GM21737 (cell line): ENCODE data around the gene PIAS1.
"Not testable (repeated sequence)": the region's sequence is repeated elsewhere in the genome, so short reads cannot be mapped to it uniquely, and the experiment has no call there.

ENCODE experiments used
- ATAC-seq: cut with Tn5 transposase; IDR thresholded peaks from one replicate; pipeline ENCODE4 v1.9.1; 2021; ENCODE audit warnings: mild to moderate bottlenecking, moderate library complexity; ENCODE audit not compliant: unreplicated experiment

The PIAS1 gene

DNA sequence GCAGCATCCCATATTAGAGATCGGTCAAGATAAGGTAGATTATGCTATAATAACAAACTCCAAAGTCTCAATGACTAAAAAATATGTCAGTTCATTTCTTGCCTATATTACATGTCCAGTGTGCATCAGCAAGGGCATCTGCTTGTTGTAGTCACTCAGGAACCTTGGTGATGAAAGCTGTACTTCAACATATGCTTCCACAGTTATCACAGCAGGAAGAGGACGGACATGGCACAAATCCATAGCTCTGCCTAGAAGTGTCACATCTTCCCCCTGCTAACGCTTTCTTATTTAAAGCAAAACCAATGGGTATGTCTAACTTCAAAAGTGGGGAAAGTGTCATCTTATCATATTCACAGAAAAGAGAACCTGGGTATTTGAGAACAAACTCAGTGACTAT, 20.0 kb upstream of the PIAS1 start:
- no peak for ATAC-seq

DNA sequence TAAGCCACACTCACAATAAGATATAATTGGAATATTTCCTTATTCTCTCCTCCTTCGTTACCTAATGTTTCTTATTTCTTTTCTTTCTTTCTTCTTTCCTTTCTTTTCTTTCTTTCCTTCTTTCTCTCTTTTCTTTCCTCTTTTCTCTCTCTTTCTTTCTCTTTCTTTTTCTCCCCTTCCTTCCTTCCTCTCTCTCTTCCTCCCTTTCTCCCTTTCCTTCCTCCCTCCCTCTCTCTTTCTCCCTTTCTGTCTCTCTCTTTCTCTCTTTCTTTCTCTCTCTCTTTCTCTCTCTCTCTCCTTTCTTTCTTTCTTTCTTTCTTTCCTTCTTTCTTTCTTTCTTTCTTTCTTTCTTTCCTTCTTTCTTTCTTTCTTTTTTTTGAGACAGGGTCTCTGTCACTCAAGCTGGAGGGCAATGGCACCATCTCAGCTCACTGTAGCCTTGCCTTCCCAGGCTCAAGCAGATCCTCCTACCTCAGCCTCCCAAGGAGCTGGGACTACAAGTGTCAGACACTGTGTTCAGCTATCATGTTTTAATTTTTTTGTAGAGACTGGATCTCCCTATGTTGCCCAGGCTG, 19.3 kb upstream of the PIAS1 start:
- ATAC-seq = no peak

- ATAC-seq = no peak
These were observed 15.9 kb upstream of the PIAS1 start for GRCh38 chr15:68038246-68038645.

DNA sequence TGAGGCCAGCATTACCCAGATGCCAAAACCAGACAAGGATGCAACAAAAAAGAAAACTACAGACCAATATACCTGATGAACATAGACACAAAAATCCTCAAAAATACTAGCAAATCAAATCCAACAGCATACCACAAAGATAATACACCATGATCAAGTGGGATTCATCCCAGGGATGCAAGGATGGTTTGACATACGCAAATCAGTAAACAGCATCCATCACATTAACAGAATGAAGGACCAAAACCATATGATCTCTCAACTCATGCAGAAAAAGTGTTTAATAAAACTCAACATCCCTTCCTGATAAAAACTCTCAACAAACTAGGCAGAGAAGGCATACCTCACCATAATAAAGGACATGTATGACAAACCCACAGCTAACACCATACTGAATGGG, 14.0 kb upstream of the PIAS1 start:
- ATAC-seq = no peak

DNA sequence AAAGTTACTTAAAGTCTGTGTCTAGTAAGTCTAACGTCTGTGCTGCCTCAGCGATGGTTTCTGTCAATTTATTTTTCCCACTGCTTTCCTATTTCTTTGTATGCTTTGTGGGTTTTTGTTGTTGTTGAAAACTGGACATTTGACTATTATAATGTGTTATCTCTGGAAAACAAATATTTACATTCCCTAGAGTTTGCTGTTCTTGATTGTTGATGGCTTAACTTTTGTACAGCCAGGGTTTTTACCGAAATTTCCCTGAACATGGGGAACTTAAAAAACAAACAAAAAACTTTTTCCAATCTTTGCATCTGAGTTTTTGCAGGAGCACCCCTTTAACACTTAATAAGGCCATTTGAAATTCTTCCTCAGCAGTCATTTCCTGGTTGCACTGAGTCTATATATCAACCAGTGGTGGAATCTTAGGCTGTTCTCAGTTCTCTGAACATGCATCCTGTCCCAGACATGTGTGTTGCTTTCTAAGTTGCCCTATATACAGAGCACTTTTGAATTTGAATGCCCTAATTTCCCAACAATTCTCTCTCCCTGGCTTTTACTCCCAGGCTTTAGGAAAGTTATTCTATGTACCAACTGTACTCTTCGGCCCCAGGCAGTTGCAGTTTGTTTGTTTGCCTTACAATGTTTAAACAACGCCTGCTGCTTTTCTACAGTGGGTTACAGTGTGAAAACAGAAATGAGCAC, 11.8 kb upstream of the PIAS1 start:
- no peak for ATAC-seq

GRCh38 chr15:68042855-68043222, 11.3 kb upstream of the PIAS1 start:
- ATAC-seq = no peak

DNA sequence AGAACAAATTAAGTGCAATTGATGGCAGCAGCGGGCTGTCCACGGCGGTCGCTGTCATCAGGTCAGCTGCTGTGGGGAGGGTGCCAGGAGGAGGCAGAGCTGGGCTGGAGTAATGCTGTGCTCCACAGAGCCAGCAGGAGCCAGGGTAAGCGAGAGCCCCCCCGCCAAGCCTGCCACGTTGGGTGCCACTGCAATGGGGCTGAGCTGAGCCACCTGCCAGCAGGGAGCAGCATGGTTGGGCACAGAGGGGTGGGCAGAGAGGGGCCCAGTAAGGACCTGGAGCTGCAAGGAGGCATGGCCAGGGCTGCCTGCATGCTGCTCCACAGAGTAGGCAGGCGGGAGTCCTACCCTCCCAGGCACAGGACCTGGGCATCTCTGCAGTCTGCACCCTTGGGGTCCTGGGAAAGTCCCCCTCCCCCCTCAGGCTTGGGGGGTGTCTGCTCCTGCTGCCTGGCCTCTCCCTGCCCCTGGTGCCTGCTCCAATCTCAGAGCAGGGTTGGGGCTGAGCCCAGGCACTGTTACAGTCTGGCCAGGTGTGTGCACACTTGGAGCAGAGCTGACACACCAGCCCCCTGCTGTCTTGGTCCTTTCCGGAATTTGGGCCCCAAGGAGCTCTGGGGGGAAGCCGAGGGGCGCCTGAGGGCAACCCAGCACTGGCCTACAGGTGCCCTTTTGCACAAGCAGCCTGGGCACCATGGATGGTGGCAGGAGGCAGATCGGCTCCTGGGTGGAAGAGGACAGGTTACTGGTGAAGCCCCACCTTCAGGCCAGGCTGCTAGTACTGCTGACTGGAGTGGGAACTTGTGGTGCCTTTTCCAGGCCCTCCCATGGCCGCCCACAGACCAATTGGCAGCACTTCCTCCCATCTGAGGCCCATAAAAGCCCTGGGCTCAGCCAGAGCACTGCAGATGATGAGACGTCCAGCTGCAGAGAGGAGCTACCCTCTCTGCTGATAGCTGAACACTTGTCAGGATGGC, 8.5 kb upstream of the PIAS1 start:
- no peak for ATAC-seq

DNA sequence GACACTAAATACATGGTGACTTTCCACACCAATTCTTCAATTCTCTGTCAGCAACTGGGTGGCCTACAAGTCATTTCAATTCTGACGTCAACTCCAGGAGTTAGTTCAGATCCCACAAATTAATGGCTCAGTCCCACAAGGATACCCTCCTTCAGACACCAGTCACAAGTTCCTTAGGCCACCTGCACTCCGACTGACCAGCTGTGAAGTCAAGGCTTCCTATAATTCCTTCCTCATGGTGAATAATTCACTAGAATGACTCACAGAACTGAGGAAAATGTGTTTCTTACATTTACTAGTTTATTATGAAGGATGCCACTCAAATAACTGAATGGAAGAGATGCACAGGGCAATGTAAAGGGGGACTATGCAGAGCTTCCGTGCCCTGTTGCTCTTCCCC, 6.3 kb upstream of the PIAS1 start:
- no peak for ATAC-seq

DNA sequence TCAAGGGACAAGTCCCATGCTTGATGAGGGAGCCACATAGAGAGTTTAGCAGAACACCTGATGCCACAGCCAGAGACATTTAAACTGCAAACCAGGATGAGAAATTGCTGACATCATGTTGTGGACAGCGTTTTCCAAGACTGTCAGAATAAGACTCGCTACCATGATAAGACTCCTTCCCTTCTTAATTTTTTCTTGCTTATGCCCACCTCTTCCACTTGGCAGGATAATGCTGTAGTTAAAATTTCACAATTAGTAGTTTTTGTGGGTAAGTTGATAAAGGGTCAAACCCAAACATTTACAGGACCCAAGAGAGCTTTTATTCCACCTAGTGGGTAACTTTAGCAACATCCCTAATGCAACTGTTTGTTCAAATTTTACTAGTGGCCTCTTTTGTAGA, 3.0 kb upstream of the PIAS1 start:
- ATAC-seq = no peak

GRCh38 chr15:68051907-68052306, 2.2 kb upstream of the PIAS1 start:
- no peak for ATAC-seq

- no peak for ATAC-seq
These were observed 1.7 kb upstream of the PIAS1 start for GRCh38 chr15:68052431-68052830.

- ATAC-seq = no peak
These were observed 1.1 kb upstream of the PIAS1 start for GRCh38 chr15:68053001-68053400.

- ATAC-seq = peak; percentile 22
These were observed 611 bp downstream of the PIAS1 start for GRCh38 chr15:68054628-68055223.

DNA sequence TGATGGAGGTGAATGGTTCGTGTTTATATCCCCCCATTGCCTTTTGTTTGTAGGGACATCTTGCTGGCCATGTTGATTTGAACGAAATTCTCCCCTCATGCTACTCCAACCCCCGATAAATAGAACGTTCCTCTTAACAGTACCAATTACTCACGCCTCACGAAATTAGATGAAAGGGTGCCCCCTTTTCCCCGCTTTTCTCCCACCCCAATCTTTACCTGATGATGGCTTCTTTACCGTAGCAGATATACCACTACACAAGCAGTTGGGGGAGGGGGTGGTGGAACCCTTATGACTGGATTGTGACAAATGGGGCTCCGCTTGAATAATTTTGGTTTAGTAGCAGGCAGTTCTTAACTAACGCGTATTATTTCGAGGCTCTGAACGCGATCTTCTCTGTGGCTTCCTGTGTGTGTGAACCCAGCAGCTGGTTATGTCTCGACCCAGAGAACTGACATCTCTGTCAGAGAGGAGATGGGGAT, 1.1 kb downstream of the PIAS1 start:
- ATAC-seq = peak; percentile 51

GRCh38 chr15:68056097-68056865, 2.2 kb downstream of the PIAS1 start:
- no peak for ATAC-seq

DNA sequence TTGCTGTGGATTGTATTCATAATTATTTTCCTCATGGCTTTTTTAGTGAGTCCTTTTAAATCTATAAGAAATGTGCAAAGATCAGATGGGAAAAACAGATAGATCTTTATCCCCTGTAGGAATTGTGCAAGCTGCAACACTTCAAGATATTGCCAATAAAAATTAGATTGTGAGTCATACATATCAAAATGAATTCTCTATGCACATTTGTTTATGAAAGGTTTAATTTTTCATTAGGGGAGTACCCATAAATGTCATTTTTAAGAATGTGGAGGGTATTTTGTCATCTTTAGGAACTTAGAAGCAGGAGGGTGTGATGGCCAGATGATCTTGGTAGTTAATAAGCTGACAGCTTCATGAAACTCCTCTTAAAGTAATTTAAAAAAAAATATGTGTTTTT, 2.9 kb downstream of the PIAS1 start:
- no peak for ATAC-seq

- ATAC-seq = no peak
These were observed 3.6 kb downstream of the PIAS1 start for GRCh38 chr15:68057758-68058157.

DNA sequence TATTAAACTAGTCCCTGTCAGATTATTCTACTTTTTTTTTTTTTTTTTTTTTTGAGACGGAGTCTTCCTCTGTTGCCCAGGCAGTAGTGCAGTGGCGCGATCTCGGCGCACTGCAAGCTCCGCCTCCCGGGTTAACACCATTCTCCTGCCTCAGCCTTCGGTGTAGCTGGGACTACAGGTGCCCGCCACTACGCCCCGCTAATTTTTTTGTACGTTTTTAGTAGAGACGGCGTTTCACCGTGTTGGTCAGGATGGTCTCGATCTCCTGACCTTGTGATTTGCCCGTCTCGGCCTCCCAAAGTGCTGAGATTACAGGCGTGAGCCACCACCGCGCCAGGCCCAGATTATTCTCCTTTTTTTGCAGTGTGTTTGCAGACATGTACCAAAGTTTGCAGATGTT, 4.9 kb downstream of the PIAS1 start:
- not testable (repeated sequence) for ATAC-seq

DNA sequence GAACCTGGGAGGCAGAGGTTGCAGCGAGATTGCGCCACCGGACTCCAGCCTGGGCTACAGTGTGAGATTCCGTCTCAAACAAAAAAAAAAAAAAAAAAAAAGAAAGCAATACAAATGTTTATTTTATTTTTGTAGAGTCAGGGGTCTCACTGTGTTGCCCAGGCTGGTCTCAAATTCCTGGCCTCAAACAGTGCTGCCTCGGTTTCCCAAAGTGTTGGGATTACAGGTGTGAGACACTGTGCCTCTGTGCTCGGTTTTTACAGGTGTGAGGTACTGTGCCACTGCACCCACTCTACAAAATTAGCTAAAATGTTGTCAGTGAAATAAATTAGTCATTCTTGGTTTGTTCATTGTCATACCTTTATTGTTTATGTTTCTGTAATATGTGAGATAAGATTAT, 5.5 kb downstream of the PIAS1 start:
- ATAC-seq = no peak

DNA sequence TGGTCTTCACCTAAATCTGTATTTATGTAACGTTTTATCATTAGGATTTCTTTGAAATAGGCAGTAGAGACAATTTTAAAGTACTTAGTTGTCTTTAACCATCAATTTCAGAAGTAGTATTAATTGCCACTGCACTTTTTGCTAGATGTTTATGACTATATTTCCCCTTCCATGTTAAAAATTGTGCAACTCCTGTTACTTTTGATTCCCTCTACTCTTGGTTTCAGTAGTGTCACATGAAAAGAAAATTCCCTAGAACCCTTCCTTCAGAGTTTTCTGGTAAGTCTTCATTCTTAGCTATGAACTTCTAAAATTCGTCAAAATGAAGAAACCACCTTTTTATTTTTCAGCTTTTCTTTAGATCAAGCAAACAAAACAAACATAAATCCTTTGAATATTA, 7.1 kb downstream of the PIAS1 start:
- ATAC-seq = no peak

GRCh38 chr15:68061602-68062001, 7.5 kb downstream of the PIAS1 start:
- ATAC-seq = no peak
